GM12864 (cell line): ENCODE data around the gene OPCML.

Experiments
- DNase-seq: peaks from one replicate; pipeline ENCODE4 v3.0.0-alpha.2; 2011; ENCODE audit warnings: low read depth
- H3K4me3 ChIP-seq: 2 replicates; pipeline ENCODE4 v1.5.1; 2011; ENCODE audit warnings: mild to moderate bottlenecking, low read depth, low read length, control low read depth
- CTCF ChIP-seq: IDR thresholded peaks from 2 replicates; pipeline ENCODE4 v1.5.1; 2011; ENCODE audit warnings: low read depth, mild to moderate bottlenecking, moderate library complexity, low read length, control low read depth, inconsistent platforms; ENCODE audit errors: missing control alignments

OPCML gene

GRCh38 chr11:133388260-133388659, 144.0 kb downstream of the OPCML start:
- H3K4me3 ChIP-seq, result no peak overlapping the region
- no peak for DNase-seq
- no peak for TF ChIP-seq CTCF

GRCh38 chr11:133386852-133387251, 145.4 kb downstream of the OPCML start:
- TF ChIP-seq CTCF, result no peak
- no peak for DNase-seq
- H3K4me3 ChIP-seq, result no peak overlapping the region

- TF ChIP-seq CTCF, result no peak
- no peak for DNase-seq
- H3K4me3 ChIP-seq, result no peak overlapping the region
These were observed 146.0 kb downstream of the OPCML start for GRCh38 chr11:133386262-133386661.

GRCh38 chr11:133385781-133386180, 146.5 kb downstream of the OPCML start:
- no peak overlapping the region for H3K4me3 ChIP-seq
- no peak for DNase-seq
- TF ChIP-seq CTCF, result no peak

- H3K4me3 ChIP-seq, result no peak overlapping the region
- no peak for TF ChIP-seq CTCF
- no peak for DNase-seq
These were observed 147.6 kb downstream of the OPCML start for GRCh38 chr11:133384731-133385130.

GRCh38 chr11:133383689-133384088, 148.6 kb downstream of the OPCML start:
- TF ChIP-seq CTCF, result no peak
- H3K4me3 ChIP-seq, result no peak overlapping the region
- no peak for DNase-seq

- DNase-seq, result no peak
- no peak for TF ChIP-seq CTCF
- no peak overlapping the region for H3K4me3 ChIP-seq
These were observed 149.1 kb downstream of the OPCML start for GRCh38 chr11:133383201-133383600.
